ES-I3 (cell line): ENCODE results near the gene RPS6KC1.
"Not testable (repeated sequence)": the region's sequence is repeated elsewhere in the genome, so short reads cannot be mapped to it uniquely, and the experiment has no call there.

ENCODE experiments used
- H3K36me3 ChIP-seq: 2 replicates; pipeline ENCODE4 v1.6.1; 2013; ENCODE audit warnings: mild to moderate bottlenecking, low read length, control low read depth, moderate library complexity; ENCODE audit not compliant: insufficient read depth
- H3K4me1 ChIP-seq: 2 replicates; pipeline ENCODE4 v1.6.1; 2013; ENCODE audit warnings: mild to moderate bottlenecking, control low read depth, low read length; ENCODE audit not compliant: insufficient read depth
- H3K9ac ChIP-seq: 2 replicates; pipeline ENCODE4 v1.6.1; 2013; ENCODE audit warnings: low read depth, mild to moderate bottlenecking, low read length, moderate library complexity
- H3K9me3 ChIP-seq: 2 replicates; pipeline ENCODE4 v1.6.1; 2013; ENCODE audit warnings: mild to moderate bottlenecking, low read length, moderate library complexity; ENCODE audit not compliant: control insufficient read depth, insufficient read depth

The RPS6KC1 gene

GRCh38 chr1:213070406-213070805 is 19.4 kb downstream of the RPS6KC1 start:
- no peak overlapping the region for H3K9ac ChIP-seq
- peaks cover 13% of the 10 kb centered on the region; the same call in 1 of the 2 replicates for H3K4me1 ChIP-seq

GRCh38 chr1:213075725-213076124 is 24.7 kb downstream of the RPS6KC1 start:
- no peaks in the 10 kb centered on the region for H3K4me1 ChIP-seq
- H3K9me3 ChIP-seq: no peaks in the 10 kb centered on the region
- H3K36me3 ChIP-seq: no peaks in the 10 kb centered on the region; the same call in 1 of the 2 replicates
- H3K9ac ChIP-seq: no peak overlapping the region

More at GRCh38 chr1:213070406-213070805, 19.4 kb downstream of the RPS6KC1 start:
- H3K36me3 ChIP-seq: no peaks in the 10 kb centered on the region; the same call in 1 of the 2 replicates
- no peaks in the 10 kb centered on the region for H3K9me3 ChIP-seq

GRCh38 chr1:213082420-213083111 is 31.5 kb downstream of the RPS6KC1 start:
- Histone ChIP-seq H3K36me3 (0 out of 2 replicates have a peak, but pooled peaks cover 3% of the 10 kb centered on the region), H3K9me3 (no peaks in the 10 kb centered on the region), H3K4me1 (no peaks in the 10 kb centered on the region), H3K9ac (no peak overlapping the region)

DNA sequence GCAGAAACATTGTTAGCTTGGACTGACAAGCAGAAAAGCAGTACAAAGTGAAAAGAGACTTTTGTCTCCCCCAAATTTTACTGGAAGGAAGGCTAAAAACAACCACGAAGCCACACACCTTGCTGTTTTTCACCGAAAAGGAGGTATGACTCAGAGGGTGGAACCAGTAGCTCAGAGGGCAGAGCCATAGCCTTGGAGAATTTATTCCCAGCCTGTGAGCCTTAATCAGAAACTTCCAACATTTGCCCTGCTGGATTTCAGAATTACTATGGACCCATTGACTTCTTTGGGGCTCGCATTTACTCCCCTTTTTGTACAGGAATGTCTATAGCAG is 32.0 kb downstream of the RPS6KC1 start:
- H3K9me3 ChIP-seq: no peaks in the 10 kb centered on the region
- no peaks in the 10 kb centered on the region for H3K4me1 ChIP-seq
- 0 out of 2 replicates have a peak, but pooled peaks cover 3% of the 10 kb centered on the region for H3K36me3 ChIP-seq
- no peak overlapping the region for H3K9ac ChIP-seq

- Histone ChIP-seq H3K9me3 (no peaks in the 10 kb centered on the region), H3K9ac (no peak overlapping the region), H3K4me1 (no peaks in the 10 kb centered on the region), H3K36me3 (0 out of 2 replicates have a peak, but pooled peaks cover 3% of the 10 kb centered on the region)
Measured at GRCh38 chr1:213087911-213088310, 36.9 kb downstream of the RPS6KC1 start.

DNA sequence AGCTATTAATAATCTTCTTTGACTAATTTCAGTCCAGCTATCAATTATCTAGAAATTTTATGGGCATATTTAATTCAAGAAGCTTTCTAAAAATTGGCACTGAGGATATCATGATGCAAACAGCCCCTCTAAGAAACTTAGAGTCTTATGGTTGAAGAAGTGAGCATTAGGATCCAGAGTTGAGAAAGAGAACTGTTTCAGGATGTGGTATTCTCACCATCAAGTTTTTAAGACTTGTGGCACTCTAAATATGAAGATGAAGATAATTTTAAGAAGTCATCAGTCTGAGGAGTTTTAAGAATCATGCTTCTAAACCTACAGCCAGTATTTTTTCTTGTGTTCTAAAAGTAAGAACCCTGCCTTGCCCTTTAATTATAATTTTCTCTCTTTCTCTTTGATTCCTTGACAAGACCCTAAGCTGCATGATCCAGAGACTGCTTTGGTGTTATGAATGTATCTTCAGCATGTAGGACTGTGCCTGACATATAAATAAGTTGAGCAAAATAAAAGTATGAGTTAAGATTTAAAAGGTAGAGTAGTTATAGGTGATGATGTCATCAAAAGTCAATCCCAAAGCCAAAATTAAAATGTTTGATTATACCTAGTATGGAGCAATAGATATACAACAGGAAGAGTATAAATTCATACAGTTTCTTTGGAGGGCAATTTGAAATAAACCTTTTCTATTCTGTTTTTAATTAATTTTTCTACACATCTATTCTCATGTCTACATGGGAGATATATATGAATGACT is 39.1 kb downstream of the RPS6KC1 start:
- H3K4me1 ChIP-seq: no peaks in the 10 kb centered on the region
- H3K9me3 ChIP-seq: no peaks in the 10 kb centered on the region
- H3K9ac ChIP-seq: no peak overlapping the region
- no peaks in the 10 kb centered on the region for H3K36me3 ChIP-seq

- Histone ChIP-seq H3K9ac (no peak overlapping the region), H3K36me3 (no peaks in the 10 kb centered on the region)
Measured at GRCh38 chr1:213094446-213094845, 43.4 kb downstream of the RPS6KC1 start.

GRCh38 chr1:213095467-213095866 is 44.4 kb downstream of the RPS6KC1 start:
- Histone ChIP-seq H3K9ac (no peak overlapping the region), H3K36me3 (no peaks in the 10 kb centered on the region), H3K4me1 (no peaks in the 10 kb centered on the region), H3K9me3 (no peaks in the 10 kb centered on the region)

More at GRCh38 chr1:213094446-213094845, 43.4 kb downstream of the RPS6KC1 start:
- Histone ChIP-seq H3K9me3 (no peaks in the 10 kb centered on the region), H3K4me1 (no peaks in the 10 kb centered on the region)

DNA sequence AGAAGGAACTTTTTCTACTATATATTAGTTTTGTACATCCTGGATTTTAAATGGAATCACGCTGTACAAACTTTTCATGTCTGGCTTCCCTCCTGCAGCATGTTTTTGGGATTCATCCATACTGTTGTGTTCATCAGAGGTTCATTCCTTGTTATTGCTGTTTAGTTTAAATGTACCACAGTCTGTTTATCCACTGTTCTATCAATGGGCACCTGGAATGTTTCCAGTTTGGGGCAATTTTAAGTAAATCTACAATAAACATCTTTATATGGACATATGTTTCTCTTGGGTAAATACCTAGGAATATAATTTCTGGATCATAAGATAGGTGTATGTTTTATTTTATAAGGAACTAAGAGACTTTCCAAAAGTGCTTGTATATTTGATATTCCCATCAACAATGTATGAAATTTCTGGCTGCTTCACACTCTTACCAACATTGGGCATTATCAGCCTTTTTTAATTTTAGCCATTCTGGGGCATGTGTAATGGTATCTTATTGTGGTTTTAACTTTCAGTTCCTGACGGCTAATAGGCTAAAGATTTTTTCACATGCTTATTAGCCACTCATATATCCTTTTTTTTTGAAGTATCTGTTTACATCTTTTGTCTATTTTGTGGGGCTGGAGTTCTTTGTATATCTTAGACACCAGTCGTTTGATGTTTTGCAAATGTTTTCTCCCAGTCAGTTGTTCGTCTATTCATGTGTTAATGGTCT is 48.8 kb downstream of the RPS6KC1 start:
- H3K4me1 ChIP-seq: no peaks in the 10 kb centered on the region
- no peak overlapping the region for H3K9ac ChIP-seq
- no peaks in the 10 kb centered on the region for H3K9me3 ChIP-seq
- no peaks in the 10 kb centered on the region for H3K36me3 ChIP-seq

DNA sequence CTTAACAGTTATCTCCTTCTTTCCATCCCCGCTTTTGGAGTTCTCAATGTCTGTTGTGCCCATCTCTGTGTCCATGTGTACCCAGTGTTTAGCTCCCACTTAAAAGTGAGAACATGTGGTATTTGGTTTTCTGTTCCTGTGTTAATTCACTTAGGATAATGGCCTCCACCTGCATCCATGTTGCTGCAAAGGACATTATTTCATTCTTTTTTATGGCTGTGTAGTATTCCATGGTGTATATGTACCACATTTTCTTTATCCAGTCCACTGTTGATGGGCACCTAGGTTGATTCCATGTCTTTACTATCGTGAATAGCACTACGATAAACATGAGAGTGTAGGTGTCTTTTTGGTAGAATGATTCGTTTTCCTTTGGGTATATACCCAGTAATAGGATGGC is 49.5 kb downstream of the RPS6KC1 start:
- H3K9me3 ChIP-seq, H3K36me3 ChIP-seq, H3K4me1 ChIP-seq, H3K9ac ChIP-seq: not testable (repeated sequence)

DNA sequence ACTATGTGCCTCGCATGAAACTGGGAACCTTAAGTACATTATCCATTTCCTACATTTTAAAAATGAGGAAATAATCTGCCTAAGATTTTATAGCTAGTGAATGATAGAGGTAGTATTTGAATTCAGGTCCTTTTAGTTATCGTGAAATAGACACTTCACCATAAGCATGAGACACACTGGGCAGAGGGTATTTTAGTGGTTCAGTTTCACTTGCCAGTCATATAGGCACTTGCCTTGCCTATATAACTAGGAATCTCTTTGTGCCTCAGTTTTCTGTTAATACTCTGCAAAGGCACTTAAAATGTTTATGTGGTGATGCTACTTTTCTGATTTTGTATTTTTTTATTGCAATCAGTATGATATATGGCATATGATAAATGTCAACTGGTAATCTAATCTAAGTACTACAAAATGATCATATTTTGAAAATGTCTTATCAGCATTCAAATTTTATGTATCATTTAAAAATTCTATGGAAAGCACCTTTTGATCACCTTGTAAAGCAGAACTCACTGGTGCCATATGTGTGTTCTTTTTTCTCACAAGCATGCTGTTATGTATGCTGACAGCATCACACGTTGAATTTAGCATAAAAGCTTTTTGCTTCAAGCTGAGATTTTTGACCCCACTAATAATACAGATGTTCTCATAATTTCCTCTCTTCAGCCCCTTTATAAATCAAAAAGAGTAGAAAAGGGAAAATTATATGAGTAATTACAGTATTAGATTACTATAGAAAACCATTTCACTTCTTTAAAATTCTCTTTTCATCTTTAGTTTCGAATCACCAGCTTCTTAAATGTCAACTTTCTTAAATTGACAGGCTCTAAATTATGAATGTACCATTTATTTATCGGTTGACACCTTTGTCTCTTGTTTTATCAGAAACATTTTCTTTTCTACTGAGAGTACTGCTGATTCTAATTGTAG is 52.6 kb downstream of the RPS6KC1 start:
- H3K9ac ChIP-seq: no peak overlapping the region
- H3K4me1 ChIP-seq: no peaks in the 10 kb centered on the region
- no peaks in the 10 kb centered on the region for H3K36me3 ChIP-seq
- H3K9me3 ChIP-seq: no peaks in the 10 kb centered on the region

DNA sequence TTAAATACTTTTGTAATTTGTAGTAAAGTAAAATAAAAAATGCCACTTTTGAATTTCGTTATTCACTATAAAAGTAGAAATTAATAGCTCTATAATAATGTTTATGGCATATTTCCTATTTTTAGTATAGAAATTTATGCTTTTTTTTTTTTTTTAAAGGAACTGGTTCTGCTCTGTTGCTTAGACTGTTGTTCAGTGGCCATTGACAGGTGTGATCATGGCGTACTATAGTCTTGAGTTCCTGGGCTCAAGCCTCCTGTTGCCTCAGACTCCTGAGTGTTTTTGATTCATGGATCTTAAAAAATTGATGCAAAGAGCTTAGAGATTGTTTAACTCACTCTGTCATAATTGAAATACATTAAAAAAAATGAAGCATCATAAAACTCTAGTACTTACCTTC is 53.6 kb downstream of the RPS6KC1 start:
- H3K9me3 ChIP-seq: no peaks in the 10 kb centered on the region
- no peaks in the 10 kb centered on the region for H3K4me1 ChIP-seq
- H3K36me3 ChIP-seq: no peaks in the 10 kb centered on the region
- no peak overlapping the region for H3K9ac ChIP-seq

DNA sequence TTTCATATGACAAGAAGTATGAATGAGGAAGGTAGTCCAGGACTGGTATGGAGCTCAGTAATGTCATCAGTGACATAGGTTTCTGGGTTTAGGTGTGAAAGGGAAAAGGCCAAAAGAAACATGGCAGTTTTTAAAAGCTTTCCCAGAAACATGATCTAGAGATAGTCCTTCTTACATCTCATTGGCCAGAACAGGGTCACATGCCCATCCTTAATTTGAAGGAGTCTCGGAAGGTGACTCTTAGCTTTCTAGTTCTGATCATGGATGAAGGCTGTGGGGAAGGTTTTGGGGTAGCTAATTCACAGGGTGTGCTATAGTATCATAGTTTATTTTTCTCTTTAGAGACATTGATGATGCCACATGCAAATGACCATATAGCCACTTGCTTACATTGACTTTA is 55.3 kb downstream of the RPS6KC1 start:
- Histone ChIP-seq H3K9me3 (no peaks in the 10 kb centered on the region), H3K4me1 (no peaks in the 10 kb centered on the region), H3K36me3 (no peaks in the 10 kb centered on the region), H3K9ac (no peak overlapping the region)

- Histone ChIP-seq H3K9ac (no peak overlapping the region), H3K36me3 (no peaks in the 10 kb centered on the region), H3K9me3 (no peaks in the 10 kb centered on the region), H3K4me1 (no peaks in the 10 kb centered on the region)
Measured at GRCh38 chr1:213107613-213108012, 56.6 kb downstream of the RPS6KC1 start.
